ENCODE data around the gene PKNOX1. TPM values are rescaled to one million over a fixed set of nuclear protein-coding genes. Genes with fewer than 3 reads are reported as not detected.
"Not testable (repeated sequence)": the region's sequence is repeated elsewhere in the genome, so short reads cannot be mapped to it uniquely, and the experiment has no call there.

PKNOX1 gene
- total RNA-seq, 2 donors from 2014 or later, result 22.5 to 22.7 TPM

- intact Hi-C loops (cut with DNase I), result no loop called here
- DNase-seq (ENCODE audit: low spot score), result no peak
Measured at GRCh38 chr21:42942244-42942643, 32.1 kb upstream of the PKNOX1 start.

- intact Hi-C loops (cut with DNase I); DNase-seq (ENCODE audit: low spot score): not testable (repeated sequence)
Measured at GRCh38 chr21:42949094-42949755, 25.1 kb upstream of the PKNOX1 start.

- intact Hi-C loops (cut with DNase I), result loop anchor here in 1 of 2 donors (10.0 kb wide), 1 partner anchor 804 kb away; no protein-coding TSS in a partner anchor
- not testable (repeated sequence) for DNase-seq (ENCODE audit: low spot score)
Measured at GRCh38 chr21:42951193-42951592, 23.2 kb upstream of the PKNOX1 start.

GRCh38 chr21:42956824-42957630 lies 17.3 kb upstream of the PKNOX1 start:
- no peak for DNase-seq (ENCODE audit: low spot score)
- intact Hi-C loops (cut with DNase I), result loop anchor here in 1 of 2 donors (10.0 kb wide), 1 partner anchor 798 kb away; no protein-coding TSS in a partner anchor

GRCh38 chr21:42958122-42958521 lies 16.2 kb upstream of the PKNOX1 start:
- intact Hi-C loops (cut with DNase I), result loop anchor here in 1 of 2 donors (10.0 kb wide), 1 partner anchor 797 kb away; no protein-coding TSS in a partner anchor
- not testable (repeated sequence) for DNase-seq (ENCODE audit: low spot score)

GRCh38 chr21:42959728-42960127 lies 14.6 kb upstream of the PKNOX1 start:
- intact Hi-C loops (cut with DNase I), result loop anchor here in 1 of 2 donors (10.0 kb wide), 1 partner anchor 795 kb away; no protein-coding TSS in a partner anchor
- DNase-seq (ENCODE audit: low spot score), result no peak

- intact Hi-C loops (cut with DNase I), result no loop called here
- no peak for DNase-seq (ENCODE audit: low spot score)
Measured at GRCh38 chr21:42962380-42963007, 11.9 kb upstream of the PKNOX1 start.

- intact Hi-C loops (cut with DNase I), result no loop called here
- DNase-seq (ENCODE audit: low spot score), result no peak
Measured at GRCh38 chr21:42964086-42964485, 10.3 kb upstream of the PKNOX1 start.

- intact Hi-C loops (cut with DNase I), result no loop called here
- no peak for DNase-seq (ENCODE audit: low spot score)
Measured at GRCh38 chr21:42964546-42965210, 9.7 kb upstream of the PKNOX1 start.

GRCh38 chr21:42965211-42965560 lies 9.2 kb upstream of the PKNOX1 start:
- intact Hi-C loops (cut with DNase I), result no loop called here
- DNase-seq (ENCODE audit: low spot score), result no peak

GRCh38 chr21:42967616-42968015 lies 6.7 kb upstream of the PKNOX1 start:
- intact Hi-C loops (cut with DNase I), result not testable (repeated sequence)

GRCh38 chr21:42969193-42969600 lies 5.2 kb upstream of the PKNOX1 start:
- intact Hi-C loops (cut with DNase I), result no loop called here
- DNase-seq (ENCODE audit: low spot score), result no peak

More at GRCh38 chr21:42967616-42968015, 6.7 kb upstream of the PKNOX1 start:
- DNase-seq (ENCODE audit: low spot score), result not testable (repeated sequence)

GRCh38 chr21:42970946-42971653 lies 3.3 kb upstream of the PKNOX1 start:
- intact Hi-C loops (cut with DNase I), result no loop called here
- DNase-seq (ENCODE audit: low spot score), result peak; percentile 5

- intact Hi-C loops (cut with DNase I), result no loop called here
- DNase-seq (ENCODE audit: low spot score), result peak; percentile 37
Measured at GRCh38 chr21:42971897-42972275, 2.5 kb upstream of the PKNOX1 start.

- DNase-seq (ENCODE audit: low spot score), result peak; percentile 81
- intact Hi-C loops (cut with DNase I), result no loop called here
Measured at GRCh38 chr21:42973309-42973990, 912 bp upstream of the PKNOX1 start.

GRCh38 chr21:42974832-42975820 lies 764 bp downstream of the PKNOX1 start:
- peak; percentile 88 for DNase-seq (ENCODE audit: low spot score)
- intact Hi-C loops (cut with DNase I), result no loop called here
